H54 (cell line): ENCODE data around the gene TXN2.
A peak's percentile ranks its signal among the peaks of the same experiment; 100 is the strongest.

Experiments used
- DNase-seq: peaks from one replicate; pipeline ENCODE4 v3.0.0; 2011; ENCODE audit warnings: low spot score, mixed read lengths; ENCODE audit not compliant: insufficient read length
- FAIRE-seq: peaks from 3 replicates; lab custom pipeline; 2011; peaks lifted over from hg19 to GRCh38; lab: Jason Lieb, UNC
- POLR2A ChIP-seq: IDR thresholded peaks from 2 replicates; pipeline ENCODE4 v1.6.1; 2011; ENCODE audit warnings: low read depth, mild to moderate bottlenecking, low read length

The TXN2 gene

GRCh38 chr22:36422287-36423014 is 59.0 kb downstream of the TXN2 start:
- DNase-seq (no peak), FAIRE-seq (no peak)
- TF ChIP-seq POLR2A = no peak

DNA sequence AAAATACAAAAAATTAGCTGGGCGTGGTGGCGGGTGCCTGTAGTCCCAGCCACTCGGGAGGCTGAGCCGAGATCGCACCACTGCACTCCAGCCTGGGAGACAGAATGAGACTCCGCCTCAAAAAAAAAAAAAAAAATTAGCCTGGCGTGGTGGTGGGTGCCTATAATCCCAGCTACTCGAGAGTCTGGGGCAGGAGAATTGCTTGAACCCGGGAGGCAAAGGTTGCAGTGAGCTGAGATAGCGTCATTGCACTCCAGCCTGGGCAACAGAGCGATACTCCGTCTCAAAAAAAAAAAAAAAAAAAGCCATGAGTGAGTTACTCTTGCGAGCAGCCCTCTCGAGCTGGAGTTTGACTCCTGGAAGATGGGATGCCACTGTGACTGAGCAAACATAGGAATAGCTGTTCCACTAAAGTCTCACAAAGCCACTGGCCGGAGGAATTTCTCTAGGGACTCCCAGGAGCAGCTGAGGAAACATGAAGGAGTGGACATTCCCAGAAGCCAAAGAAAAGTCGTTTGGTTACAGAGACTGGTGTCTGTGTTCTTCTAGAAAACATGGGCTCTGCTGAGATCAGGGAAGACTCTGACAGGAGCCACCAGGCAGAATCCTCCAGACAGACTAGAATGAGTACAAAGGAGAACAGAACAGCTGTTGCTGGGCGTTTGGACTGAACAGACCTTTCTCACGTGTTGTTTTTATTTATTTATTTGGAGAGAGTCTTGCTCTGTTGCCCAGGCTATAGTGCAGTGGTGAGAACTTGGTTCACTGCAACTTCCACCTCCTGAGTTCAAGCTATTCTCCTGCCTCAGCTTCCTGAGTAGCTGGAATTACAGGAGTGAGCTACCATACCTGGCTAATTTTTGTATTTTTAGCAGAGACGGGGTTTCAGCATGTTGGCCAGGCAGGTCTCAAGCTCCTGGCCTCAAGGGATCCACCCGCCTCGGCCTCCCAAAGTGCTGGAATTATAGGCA is 61.2 kb downstream of the TXN2 start:
- no peak for TF ChIP-seq POLR2A
- DNase-seq (no peak), FAIRE-seq (no peak)

DNA sequence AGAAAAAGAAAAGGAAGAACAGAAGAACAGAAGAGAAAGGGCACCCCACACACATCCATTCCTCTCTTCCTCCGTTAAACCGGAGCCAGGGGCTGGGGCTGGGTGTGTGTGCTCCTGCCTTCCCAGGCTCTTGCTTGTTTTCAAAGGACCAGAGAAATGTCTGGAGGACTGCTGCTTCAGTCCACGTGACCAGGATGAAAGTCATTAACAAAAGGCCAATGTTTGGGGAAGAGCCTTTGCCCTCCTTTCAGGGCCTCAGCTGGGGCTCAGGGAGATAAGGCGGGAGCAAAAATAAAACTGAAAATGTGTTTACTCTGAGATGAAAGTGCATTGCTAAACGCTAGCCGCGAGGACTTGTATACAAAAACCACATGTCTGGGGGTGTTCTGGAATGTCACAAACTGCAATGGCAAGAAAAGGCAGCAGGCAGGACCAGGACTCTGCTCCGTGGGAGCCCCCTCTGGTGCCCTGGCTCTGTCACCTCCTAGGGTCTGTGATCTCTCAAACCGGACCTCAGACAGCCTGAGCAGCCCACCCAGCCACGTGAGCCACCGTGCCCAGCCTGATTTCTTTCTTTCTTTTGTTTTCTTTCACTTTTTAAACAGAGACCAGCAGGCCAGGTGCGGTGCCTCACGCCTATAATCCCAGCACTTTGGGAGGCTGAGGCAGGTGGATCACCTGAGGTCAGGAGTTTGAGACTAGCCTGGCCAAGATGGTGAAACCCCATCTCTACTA is 62.1 kb downstream of the TXN2 start:
- FAIRE-seq (no peak), DNase-seq (no peak)
- no peak for TF ChIP-seq POLR2A

DNA sequence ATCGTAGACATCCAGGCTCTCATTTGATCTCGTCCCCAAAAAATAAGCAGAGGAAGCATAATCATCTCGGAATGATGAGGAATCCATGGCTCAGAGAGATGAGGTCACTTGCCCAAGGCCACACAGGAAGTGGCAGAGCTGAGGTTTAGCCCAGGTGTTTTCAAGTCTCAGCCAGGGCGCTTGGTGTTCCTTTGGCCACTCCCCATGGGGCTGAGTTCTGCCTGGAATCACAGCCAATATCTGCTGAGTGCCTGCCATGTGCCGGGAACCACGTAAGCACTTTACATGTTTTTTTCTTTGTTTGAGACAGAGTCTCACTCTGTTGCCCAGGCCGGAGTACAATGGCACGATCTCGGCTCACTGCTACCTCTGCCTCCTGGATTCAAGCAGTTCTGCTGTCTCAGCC is 64.2 kb downstream of the TXN2 start:
- peak; percentile 42 for DNase-seq
- FAIRE-seq = peak; percentile 6
- TF ChIP-seq POLR2A = no peak
